ENCODE measurements around the gene GRIK1.

DNA sequence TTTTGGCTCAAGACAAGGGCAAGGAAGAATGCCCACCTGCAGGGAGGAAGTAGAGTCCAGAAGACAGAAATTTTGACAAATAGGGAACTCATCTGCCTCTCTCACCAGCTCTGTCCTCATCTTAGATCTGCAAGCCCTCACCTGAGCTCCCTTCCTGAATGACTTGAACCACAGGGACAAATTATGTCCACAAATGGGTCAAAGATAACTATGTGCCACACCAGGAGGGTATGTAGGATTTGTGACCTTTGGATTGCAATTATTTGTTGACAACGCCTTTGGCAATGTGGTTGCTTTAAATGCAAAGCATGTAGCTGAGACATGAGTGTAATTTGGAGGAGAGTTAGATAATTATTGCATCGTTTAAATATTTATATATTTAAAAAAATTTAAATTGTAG is 79.5 kb downstream of the GRIK1 start:
- TF ChIP-seq, protein P1, sequence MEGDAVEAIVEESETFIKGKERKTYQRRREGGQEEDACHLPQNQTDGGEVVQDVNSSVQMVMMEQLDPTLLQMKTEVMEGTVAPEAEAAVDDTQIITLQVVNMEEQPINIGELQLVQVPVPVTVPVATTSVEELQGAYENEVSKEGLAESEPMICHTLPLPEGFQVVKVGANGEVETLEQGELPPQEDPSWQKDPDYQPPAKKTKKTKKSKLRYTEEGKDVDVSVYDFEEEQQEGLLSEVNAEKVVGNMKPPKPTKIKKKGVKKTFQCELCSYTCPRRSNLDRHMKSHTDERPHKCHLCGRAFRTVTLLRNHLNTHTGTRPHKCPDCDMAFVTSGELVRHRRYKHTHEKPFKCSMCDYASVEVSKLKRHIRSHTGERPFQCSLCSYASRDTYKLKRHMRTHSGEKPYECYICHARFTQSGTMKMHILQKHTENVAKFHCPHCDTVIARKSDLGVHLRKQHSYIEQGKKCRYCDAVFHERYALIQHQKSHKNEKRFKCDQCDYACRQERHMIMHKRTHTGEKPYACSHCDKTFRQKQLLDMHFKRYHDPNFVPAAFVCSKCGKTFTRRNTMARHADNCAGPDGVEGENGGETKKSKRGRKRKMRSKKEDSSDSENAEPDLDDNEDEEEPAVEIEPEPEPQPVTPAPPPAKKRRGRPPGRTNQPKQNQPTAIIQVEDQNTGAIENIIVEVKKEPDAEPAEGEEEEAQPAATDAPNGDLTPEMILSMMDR (IDR thresholded peaks at IDR 0.05; ENCODE audit: low read length), result no peak
- TF ChIP-seq EZH2 (IDR thresholded peaks at IDR 0.05; ENCODE audit: borderline replicate concordance, low read length), result no peak
